OCI-M2 (cell line): ENCODE measurements around the gene PHC3.
"Not testable (repeated sequence)": the region's sequence is repeated elsewhere in the genome, so short reads cannot be mapped to it uniquely, and the experiment has no call there.

Experiments used
- DNase-seq: peaks from one replicate; lab custom pipeline; 2025; ENCODE audit not compliant: unreplicated experiment; lab: John Stamatoyannopoulos, UW

The PHC3 gene

GRCh38 chr3:170130532-170130931 is 51.0 kb downstream of the PHC3 start:
- DNase-seq: no peak

- no peak for DNase-seq
Measured at GRCh38 chr3:170128977-170129431, 52.5 kb downstream of the PHC3 start.

- no peak for DNase-seq
Measured at GRCh38 chr3:170128259-170128976, 53.1 kb downstream of the PHC3 start.

GRCh38 chr3:170117134-170117533 is 64.4 kb downstream of the PHC3 start:
- DNase-seq: no peak

GRCh38 chr3:170114165-170114564 is 67.4 kb downstream of the PHC3 start:
- DNase-seq: not testable (repeated sequence)

GRCh38 chr3:170111147-170111771 is 70.3 kb downstream of the PHC3 start:
- no peak for DNase-seq

GRCh38 chr3:170109579-170110293 is 71.8 kb downstream of the PHC3 start:
- DNase-seq: no peak

- no peak for DNase-seq
Measured at GRCh38 chr3:170108955-170109354, 72.6 kb downstream of the PHC3 start.

- no peak for DNase-seq
Measured at GRCh38 chr3:170107941-170108340, 73.6 kb downstream of the PHC3 start.

- no peak for DNase-seq
Measured at GRCh38 chr3:170102431-170102830, 79.1 kb downstream of the PHC3 start.

- DNase-seq: no peak
Measured at GRCh38 chr3:170100944-170101343, 80.6 kb downstream of the PHC3 start.

GRCh38 chr3:170098753-170099152 is 82.8 kb downstream of the PHC3 start:
- DNase-seq: no peak

GRCh38 chr3:170096342-170096741 is 85.2 kb downstream of the PHC3 start:
- DNase-seq: no peak

- no peak for DNase-seq
Measured at GRCh38 chr3:170095771-170096170, 85.8 kb downstream of the PHC3 start.

GRCh38 chr3:170092907-170093306 is 88.6 kb downstream of the PHC3 start:
- no peak for DNase-seq

- DNase-seq: no peak
Measured at GRCh38 chr3:170090601-170090981, 90.9 kb downstream of the PHC3 start.

GRCh38 chr3:170089862-170090600 is 91.5 kb downstream of the PHC3 start:
- no peak for DNase-seq

- no peak for DNase-seq
Measured at GRCh38 chr3:170085396-170085795, 96.1 kb downstream of the PHC3 start.

- no peak for DNase-seq
Measured at GRCh38 chr3:170083343-170083742, 98.2 kb downstream of the PHC3 start.

- DNase-seq: no peak
Measured at GRCh38 chr3:170081079-170081741, 100.3 kb downstream of the PHC3 start.

GRCh38 chr3:170080605-170081004 is 100.9 kb downstream of the PHC3 start:
- no peak for DNase-seq
